ENCODE data around the gene TRIM36.

Gene TRIM36

DNA sequence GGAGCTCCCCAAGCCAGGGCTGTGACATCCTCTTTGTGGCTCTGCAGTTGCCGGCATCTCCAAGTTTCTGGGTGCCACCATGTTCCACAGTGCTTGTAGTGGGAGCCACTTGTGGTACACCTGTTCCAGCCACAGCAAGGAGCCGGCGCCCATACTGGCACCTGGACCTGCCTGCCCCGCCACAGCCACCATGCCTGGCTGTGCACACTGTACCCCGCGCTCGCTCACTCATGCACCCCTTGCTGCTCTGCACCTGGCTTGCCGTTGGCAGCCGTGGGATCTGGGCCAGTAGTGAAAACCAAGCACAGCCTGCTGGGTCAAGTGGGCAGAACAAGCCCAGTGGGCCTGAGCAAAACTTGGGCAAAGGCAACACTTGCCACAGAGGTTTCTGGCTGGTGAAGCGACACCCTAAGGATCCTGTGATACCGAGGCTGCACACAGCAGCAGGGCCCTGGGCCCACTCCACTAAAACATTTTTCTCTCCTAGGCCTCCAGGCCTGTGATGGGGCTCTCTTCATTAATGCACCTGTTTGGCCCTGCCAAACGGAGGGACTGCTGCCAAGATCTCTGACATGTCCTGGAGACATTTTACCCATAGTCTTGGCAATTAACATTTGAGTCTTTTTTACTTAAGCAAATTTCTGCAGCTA is 2.8 kb downstream of the TRIM36 start:
- no peak for DNase-seq

- no peak for DNase-seq
Measured at GRCh38 chr5:115165790-115166189, 3.9 kb downstream of the TRIM36 start.

DNA sequence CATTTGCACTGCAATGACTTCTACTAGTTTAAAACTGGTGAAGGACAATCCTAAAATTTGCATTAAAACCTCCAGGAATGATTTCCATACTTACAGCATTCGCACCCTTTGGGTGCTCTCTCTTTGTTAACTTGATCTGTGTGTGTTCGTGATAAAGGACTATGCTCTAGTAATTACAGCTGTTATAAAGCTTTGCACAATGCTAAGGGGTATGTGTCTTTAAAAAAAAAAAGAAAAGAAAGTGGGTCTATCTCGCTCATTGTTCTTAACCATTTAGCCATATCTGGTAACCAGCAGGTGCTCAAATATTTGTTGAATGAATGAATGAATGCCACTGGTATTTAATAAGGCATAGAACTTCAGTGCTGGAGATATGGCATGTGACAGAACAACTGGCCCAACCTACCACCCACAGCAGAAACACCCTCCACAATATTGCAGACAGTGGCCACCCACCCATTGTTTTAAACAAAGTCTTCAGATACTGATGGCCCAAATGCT is 8.7 kb downstream of the TRIM36 start:
- peak; percentile 54 for DNase-seq

GRCh38 chr5:115151208-115151805 is 18.4 kb downstream of the TRIM36 start:
- DNase-seq: no peak

- DNase-seq: no peak
Measured at GRCh38 chr5:115150512-115150911, 19.2 kb downstream of the TRIM36 start.

GRCh38 chr5:115147052-115147451 is 22.7 kb downstream of the TRIM36 start:
- no peak for DNase-seq

DNA sequence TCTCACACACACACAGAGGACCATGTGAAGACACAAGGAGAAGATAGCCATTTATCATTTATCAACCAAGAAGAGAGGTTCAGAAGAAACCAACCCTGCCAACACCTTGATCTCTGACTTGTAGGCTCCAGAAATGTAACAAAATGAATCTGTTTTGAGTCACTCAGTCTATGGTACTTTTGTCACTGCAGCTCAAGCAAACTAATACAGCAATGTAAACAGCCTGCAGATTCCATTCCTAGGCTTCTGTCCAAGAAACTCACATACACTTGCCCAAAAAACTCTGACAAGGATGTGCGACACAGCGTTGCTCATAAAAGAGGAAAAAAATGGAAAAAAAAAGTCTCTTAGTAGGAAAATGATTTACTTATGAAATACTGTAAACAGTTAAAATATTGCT is 33.4 kb downstream of the TRIM36 start:
- DNase-seq: no peak

- no peak for DNase-seq
Measured at GRCh38 chr5:115132465-115132864, 37.2 kb downstream of the TRIM36 start.

DNA sequence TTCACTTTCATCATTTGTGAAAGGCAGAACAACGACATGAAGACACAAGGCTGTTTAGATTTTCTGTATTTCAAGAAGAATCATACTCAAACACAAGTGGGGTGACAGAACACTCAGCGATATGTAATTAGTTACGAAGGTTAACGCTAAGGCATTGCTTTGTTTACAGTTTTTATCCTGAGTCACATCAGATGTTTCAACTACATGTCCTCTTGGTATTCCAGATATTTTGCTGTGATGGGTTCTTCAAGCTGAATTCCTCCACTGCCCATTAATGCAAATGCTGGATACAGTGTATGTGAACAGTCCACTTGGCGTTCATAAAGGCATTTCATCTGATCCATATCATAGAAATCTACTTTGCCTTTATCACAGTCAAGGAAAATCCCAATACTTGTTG is 43.4 kb downstream of the TRIM36 start:
- no peak for DNase-seq

- no peak for DNase-seq
Measured at GRCh38 chr5:115124741-115125140, 45.0 kb downstream of the TRIM36 start.

GRCh38 chr5:115116001-115116400 is 53.7 kb downstream of the TRIM36 start:
- DNase-seq: no peak

- no peak for DNase-seq
Measured at GRCh38 chr5:115109840-115110239, 59.9 kb downstream of the TRIM36 start.

DNA sequence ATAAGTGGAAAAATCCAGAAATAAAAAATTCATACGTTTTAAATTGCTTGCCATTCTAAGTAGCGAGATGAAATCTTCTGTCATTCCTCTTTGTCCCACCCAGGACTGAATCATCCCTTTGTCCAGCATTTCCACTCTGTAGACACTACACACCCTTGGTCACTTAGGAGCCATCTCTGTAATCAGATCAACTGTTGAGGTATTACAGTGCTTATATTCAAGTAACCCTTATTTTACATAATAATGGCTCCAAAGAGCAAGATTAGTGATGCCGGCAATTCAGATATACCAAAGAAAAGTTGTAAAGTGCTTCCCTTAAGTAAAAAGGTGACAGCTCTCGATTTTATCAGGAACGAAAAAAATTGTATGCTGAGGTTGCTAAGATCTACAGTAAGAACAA is 60.4 kb downstream of the TRIM36 start:
- DNase-seq: no peak

GRCh38 chr5:115100319-115100955 is 69.3 kb downstream of the TRIM36 start:
- peak; percentile 54 for DNase-seq

GRCh38 chr5:115098041-115098702 is 71.5 kb downstream of the TRIM36 start:
- DNase-seq: peak; percentile 51

DNA sequence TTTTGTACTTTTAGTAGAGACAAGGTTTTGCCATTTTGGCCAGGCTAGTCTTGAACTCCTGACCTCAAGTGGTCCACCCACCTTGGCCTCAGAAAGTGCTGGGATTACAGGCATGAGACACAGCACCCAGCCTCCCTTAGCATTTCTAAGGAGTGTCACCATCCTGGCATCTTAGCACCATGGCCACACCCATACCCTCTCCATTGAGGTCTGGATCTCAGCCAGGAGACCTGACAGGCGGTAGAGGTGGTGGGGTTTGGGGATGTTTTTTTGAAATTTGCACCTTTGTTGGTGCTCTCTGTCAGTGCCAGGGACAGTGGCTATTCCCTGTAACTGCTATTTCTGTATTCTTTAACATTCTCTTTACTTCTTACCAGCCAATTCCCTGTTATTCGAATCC is 72.5 kb downstream of the TRIM36 start:
- DNase-seq: no peak

DNA sequence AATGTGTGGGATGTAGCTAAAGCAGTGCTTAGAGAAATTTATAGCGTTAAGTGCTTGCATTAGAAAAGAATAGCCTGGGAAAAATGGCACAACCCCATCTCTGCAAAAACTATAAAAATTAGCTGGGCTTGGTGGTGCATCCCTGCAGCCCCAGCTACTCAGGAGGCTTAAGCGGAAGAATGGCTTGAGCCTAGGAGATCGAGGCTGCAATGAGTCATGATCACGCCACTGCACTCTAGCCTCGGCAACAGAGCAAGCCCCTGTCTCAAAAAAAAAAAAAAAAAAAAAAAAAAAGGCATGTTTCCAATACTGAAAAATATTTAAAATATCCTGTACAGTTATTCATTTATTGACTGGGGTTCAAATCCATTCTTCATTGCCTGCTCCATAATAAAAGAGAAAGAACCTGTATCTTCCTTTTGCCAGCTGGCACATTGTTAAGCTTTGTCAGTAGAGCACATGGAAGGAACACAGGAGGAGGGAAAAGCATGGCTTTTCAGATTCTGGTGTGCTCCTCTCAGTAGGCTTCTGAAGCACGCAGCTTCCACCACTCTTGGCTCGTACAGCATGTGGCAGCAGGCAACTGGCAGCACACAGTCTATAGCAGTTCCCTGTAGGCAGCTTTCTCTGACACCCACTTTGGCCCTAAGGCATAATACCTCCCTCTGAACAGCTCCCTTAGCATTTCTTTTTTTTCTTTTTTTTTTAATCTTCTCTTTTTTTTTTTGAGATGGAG is 73.5 kb downstream of the TRIM36 start:
- DNase-seq: no peak

DNA sequence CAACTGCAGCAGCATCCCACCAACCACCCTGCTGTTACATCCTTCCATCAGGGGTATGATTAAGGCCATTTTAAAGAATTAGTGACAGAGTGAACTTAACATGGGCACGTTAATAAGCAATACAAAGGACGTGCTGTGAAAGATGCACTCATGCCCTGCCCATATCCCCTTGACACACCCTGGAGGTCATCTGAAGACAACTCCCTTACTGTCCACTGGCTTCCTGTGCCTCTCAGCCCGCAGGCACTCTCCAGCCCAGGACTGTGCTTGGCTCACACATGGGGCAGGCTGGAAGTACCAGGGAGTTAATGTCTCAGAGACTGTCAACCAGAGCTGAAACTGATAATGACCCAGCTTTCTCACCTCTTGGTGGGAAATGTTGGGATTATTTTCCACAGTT is 81.8 kb downstream of the TRIM36 start:
- no peak for DNase-seq

DNA sequence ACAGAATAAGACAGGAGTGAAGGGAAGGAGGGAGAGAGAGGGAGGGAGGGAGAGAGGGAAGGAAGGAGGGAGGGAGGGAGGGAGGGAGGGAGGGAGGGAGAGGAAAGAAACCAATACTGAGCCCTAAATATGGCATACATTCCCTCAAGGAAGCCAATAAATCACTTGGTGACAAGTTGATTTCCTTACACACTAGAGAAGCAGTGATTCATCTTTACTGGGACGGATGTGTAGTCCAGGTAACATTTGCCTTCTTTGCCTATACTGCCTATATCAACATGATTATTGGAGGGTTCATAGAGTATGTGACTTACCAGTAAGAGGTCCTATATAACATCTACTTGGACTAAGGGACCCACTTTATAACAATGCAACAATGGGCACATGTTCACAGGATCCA is 83.2 kb downstream of the TRIM36 start:
- no peak for DNase-seq

- no peak for DNase-seq
Measured at GRCh38 chr5:115084246-115084793, 85.4 kb downstream of the TRIM36 start.

- DNase-seq: no peak
Measured at GRCh38 chr5:115079924-115080623, 89.6 kb downstream of the TRIM36 start.
